PC-3 (cell line): ENCODE data around the gene SLC35F3. TPM values are rescaled to one million over a fixed set of nuclear protein-coding genes. Genes with fewer than 3 reads are reported as not detected.

Source experiments
- ATAC-seq: fragments of 200-7000 bp; cut with Tn5 transposase; 2 replicates; pipeline ENCODE4 v1.9.1; 2020; ENCODE audit warnings: mild to moderate bottlenecking, moderate library complexity
- BruUV-seq: library from RNA; stranded (reverse); fragments of 400-500 nt; replicated peaks from 2 replicates; lab custom pipeline; 2021; lab: Mats Ljungman, UMichigan
- CTCF ChIA-PET: fragments of 300-600 bp; sonication (Branson Sonifier 250); formaldehyde crosslinking; loops from one replicate; lab custom pipeline; 2022; ENCODE audit warnings: antibody characterized with exemption; lab: Charles Lee
- POLR2A ChIA-PET: fragments of 300-600 bp; sonication (Branson Sonifier 250); formaldehyde crosslinking; loops from one replicate; lab custom pipeline; 2022; ENCODE audit warnings: antibody characterized with exemption; ENCODE audit not compliant: unreplicated experiment; lab: Charles Lee
- DNase-seq: peaks from one replicate; pipeline ENCODE4 v3.0.0-alpha.2; 2015
- H2AFZ ChIP-seq: fragments of 300-600 bp; sonication (generic); 2 replicates; pipeline ENCODE4 v1.6.0; 2016; ENCODE audit warnings: antibody characterized with exemption, low read length
- H3F3A ChIP-seq: fragments of 300-600 bp; sonication (generic); one replicate; pipeline ENCODE4 v1.6.0; 2017; ENCODE audit warnings: antibody characterized with exemption, low read length, control low read depth, mild to moderate bottlenecking; ENCODE audit not compliant: unreplicated experiment
- H3K27ac ChIP-seq: fragments of 300-600 bp; sonication (generic); 2 replicates; pipeline ENCODE4 v1.5.1; 2016; ENCODE audit warnings: mild to moderate bottlenecking, low read length
- H3K27me3 ChIP-seq: fragments of 300-600 bp; sonication (generic); 2 replicates; pipeline ENCODE4 v1.6.1; 2016; ENCODE audit warnings: low read length, mixed read lengths
- H3K36me3 ChIP-seq: fragments of 300-600 bp; sonication (generic); 2 replicates; pipeline ENCODE4 v1.6.1; 2016; ENCODE audit warnings: low read depth, mixed run types, low read length, mixed read lengths
- H3K4me1 ChIP-seq: fragments of 300-600 bp; sonication (generic); 2 replicates; pipeline ENCODE4 v1.5.1; 2016; ENCODE audit warnings: low read length; ENCODE audit not compliant: insufficient read depth
- H3K4me2 ChIP-seq: fragments of 300-600 bp; sonication (generic); 2 replicates; pipeline ENCODE4 v1.6.0; 2016; ENCODE audit warnings: low read length
- H3K4me3 ChIP-seq: fragments of 300-600 bp; sonication (generic); 2 replicates; pipeline ENCODE4 v1.5.1; 2016; ENCODE audit warnings: mild to moderate bottlenecking, low read length, mixed read lengths
- H3K79me2 ChIP-seq: fragments of 300-600 bp; sonication (generic); 2 replicates; pipeline ENCODE4 v1.6.1; 2017; ENCODE audit warnings: low read length, mixed read lengths
- H3K9ac ChIP-seq: fragments of 300-600 bp; sonication (generic); 2 replicates; pipeline ENCODE4 v1.6.0; 2016; ENCODE audit warnings: mild to moderate bottlenecking, low read length
- H3K9me2 ChIP-seq: fragments of 300-600 bp; sonication (generic); replicated peaks from 2 replicates; pipeline ENCODE4 v1.6.1; 2016; ENCODE audit warnings: mixed run types, low read length, mixed read lengths
- H3K9me3 ChIP-seq: fragments of 300-600 bp; sonication (generic); 2 replicates; pipeline ENCODE4 v1.6.1; 2016; ENCODE audit warnings: low read length, mixed read lengths
- H4K20me1 ChIP-seq: fragments of 300-600 bp; sonication (generic); 2 replicates; pipeline ENCODE4 v1.6.1; 2016; ENCODE audit warnings: low read length, mixed read lengths
- CTCF ChIP-seq: fragments of 300-600 bp; sonication (generic); conservative IDR thresholded peaks from 2 replicates; pipeline ENCODE4 v1.5.1; 2017; ENCODE audit warnings: antibody characterized with exemption, low read depth, mild to moderate bottlenecking, low read length
- EZH2 ChIP-seq: fragments of 300-600 bp; sonication (generic); IDR thresholded peaks from one replicate; pipeline ENCODE4 v1.6.1; 2017; ENCODE audit warnings: antibody characterized with exemption, mild to moderate bottlenecking, low read length; ENCODE audit not compliant: unreplicated experiment
- EZH2phosphoT487 ChIP-seq: fragments of 300-600 bp; sonication (generic); IDR thresholded peaks from 2 replicates; pipeline ENCODE4 v1.6.1; 2018; ENCODE audit warnings: mild to moderate bottlenecking, antibody characterized with exemption, low read length, borderline replicate concordance
- intact Hi-C: fragments of 100-400 bp; cut with micrococcal nuclease; formaldehyde crosslinking; loops from 2 replicates; pipeline ENCODE4 v1.9.0; 2023
- total RNA-seq: library from RNA; depleted of rRNA; stranded (reverse); fragments of >200 nt; gene quantifications from 2 replicates; pipeline ENCODE4 v1.2.3, GENCODE V29; 2014

Gene SLC35F3
- total RNA-seq, 1 experiment from 2014 or later: 17.7 TPM

GRCh38 chr1:234136073-234136472 is 231.6 kb downstream of the SLC35F3 start:
- TF ChIP-seq EZH2: no peak
- no peak for TF ChIP-seq EZH2phosphoT487
- TF ChIP-seq CTCF: no peak
- no peaks in the 10 kb centered on the region for H4K20me1 ChIP-seq
- H3K27me3 ChIP-seq: no peaks in the 10 kb centered on the region
- intact Hi-C loops: no loop called here
- H3K4me2 ChIP-seq: no peak overlapping the region
- no peaks in the 10 kb centered on the region for H3K9me3 ChIP-seq
- H3K79me2 ChIP-seq: no peaks in the 10 kb centered on the region
- no TSS peak for BruUV-seq
- CTCF ChIA-PET: no interaction called here
- peaks cover 23% of the 10 kb centered on the region for H3K4me1 ChIP-seq
- no peaks in the 10 kb centered on the region for H3K36me3 ChIP-seq
- H2AFZ ChIP-seq: no peak overlapping the region
- no peak for DNase-seq
- POLR2A ChIA-PET: no interaction called here
- no peak overlapping the region for H3K27ac ChIP-seq
- H3K9me2 ChIP-seq: no peaks in the 10 kb centered on the region
- H3K9ac ChIP-seq: no peak overlapping the region
- ATAC-seq: no peak
- H3K4me3 ChIP-seq: no peak overlapping the region
- no peaks in the 10 kb centered on the region for H3F3A ChIP-seq

GRCh38 chr1:234139966-234140365 is 235.5 kb downstream of the SLC35F3 start:
- ATAC-seq (peak; percentile 100), DNase-seq (peak; percentile 99)
- no peaks in the 10 kb centered on the region for H4K20me1 ChIP-seq
- H3K36me3 ChIP-seq: no peaks in the 10 kb centered on the region
- H3F3A ChIP-seq: no peaks in the 10 kb centered on the region
- H3K27ac ChIP-seq: peak overlapping the region; percentile 94
- no peaks in the 10 kb centered on the region for H3K9me2 ChIP-seq
- H3K79me2 ChIP-seq: no peaks in the 10 kb centered on the region
- BruUV-seq: no TSS peak
- POLR2A ChIA-PET: no interaction called here
- H3K9ac ChIP-seq: peak overlapping the region; percentile 75
- no peaks in the 10 kb centered on the region for H3K27me3 ChIP-seq
- CTCF ChIA-PET: no interaction called here
- H3K4me2 ChIP-seq: 0 out of 2 replicates have a peak overlapping the region, but pooled peaks have one; percentile 10
- no peak overlapping the region for H2AFZ ChIP-seq
- H3K4me3 ChIP-seq: no peak overlapping the region
- H3K9me3 ChIP-seq: no peaks in the 10 kb centered on the region
- TF ChIP-seq EZH2phosphoT487 (no peak), EZH2 (no peak), CTCF (no peak)
- intact Hi-C loops: no loop called here
- H3K4me1 ChIP-seq: peaks cover 18% of the 10 kb centered on the region

GRCh38 chr1:234140388-234140787 is 235.9 kb downstream of the SLC35F3 start:
- Histone ChIP-seq H3K9me3 (no peaks in the 10 kb centered on the region), H3K4me3 (no peak overlapping the region), H3K4me2 (0 out of 2 replicates have a peak overlapping the region, but pooled peaks have one; percentile 10), H3F3A (no peaks in the 10 kb centered on the region), H3K36me3 (no peaks in the 10 kb centered on the region), H3K27ac (peak overlapping the region; percentile 94), H3K79me2 (no peaks in the 10 kb centered on the region), H4K20me1 (no peaks in the 10 kb centered on the region), H3K4me1 (peaks cover 18% of the 10 kb centered on the region), H3K9ac (peak overlapping the region; percentile 75), H3K9me2 (no peaks in the 10 kb centered on the region), H3K27me3 (no peaks in the 10 kb centered on the region), H2AFZ (no peak overlapping the region)
- POLR2A ChIA-PET: no interaction called here
- no peak for TF ChIP-seq EZH2
- TF ChIP-seq CTCF: no peak
- no peak for TF ChIP-seq EZH2phosphoT487
- intact Hi-C loops: no loop called here
- no peak; the same call in 1 of the 2 replicates for ATAC-seq
- CTCF ChIA-PET: no interaction called here
- DNase-seq: no peak
- BruUV-seq: no TSS peak
